Gastrocnemius medialis (tissue), 4 donors: ENCODE data around the gene DTNBP1.

Experiments
- CTCF ChIP-seq, 5 experiments: fragments of 450-650 bp in 3 of 5; fragments of 200-600 bp in 2 of 5; sonication (generic) in 2 of 5; IDR thresholded peaks in 4 of 5; conservative IDR thresholded peaks in 1 of 5; 1 replicate in 4 of 5; 2 replicates in 1 of 5; pipeline ENCODE4 v1.5.1; 2016 to 2019; ENCODE audit warnings: antibody characterized with exemption in 5 of 5, mild to moderate bottlenecking in 3 of 5, moderate library complexity in 3 of 5
- POLR2A ChIP-seq, 2 donors: fragments of 450-650 bp; IDR thresholded peaks; one replicate each; pipeline ENCODE4 v1.6.1; 2017; ENCODE audit warnings: antibody characterized with exemption in 2 of 2, mild to moderate bottlenecking in 2 of 2, moderate library complexity in 2 of 2

DNA sequence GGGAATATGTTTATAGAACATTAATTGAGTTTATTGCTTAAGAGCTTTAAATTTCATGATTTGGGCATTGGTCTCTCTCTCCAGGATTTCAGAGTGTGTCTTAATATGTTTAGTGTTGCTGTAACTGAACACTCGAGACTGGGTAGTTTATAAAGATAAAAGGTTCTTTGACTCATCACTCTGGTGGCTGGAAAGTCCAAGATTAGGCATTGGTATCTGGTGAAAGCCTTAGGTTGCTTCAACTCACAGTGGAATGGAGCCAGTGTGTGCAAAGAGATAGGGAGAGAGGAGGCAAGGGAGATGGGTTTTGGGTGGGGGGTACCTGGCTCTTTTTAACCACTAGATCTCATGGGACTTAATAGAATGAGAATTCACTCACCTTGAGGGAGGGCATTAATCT is 35.6 kb upstream of the DTNBP1 start:
- TF ChIP-seq POLR2A (IDR thresholded peaks at IDR 0.05) (no peak), CTCF (IDR thresholded peaks at IDR 0.05 in 4 of 5, conservative IDR thresholded peaks at IDR 0.05 in 1 of 5) (no peak)
